Keratinocyte (primary cell): ENCODE measurements around the gene NCOA3.

Experiments used
- CTCF ChIP-seq, 3 experiments: IDR thresholded peaks in 1 of 3; conservative IDR thresholded peaks in 1 of 3; optimal IDR thresholded peaks in 1 of 3; 2 replicates in 2 of 3; 3 replicates in 1 of 3; pipeline versions ENCODE3 to v1.5.1; 2011; ENCODE audit warnings: low read length in 3 of 3, mild to moderate bottlenecking in 3 of 3, moderate library complexity in 2 of 3, control low read depth in 1 of 3, inconsistent platforms in 1 of 3; ENCODE audit not compliant: insufficient read depth in 2 of 3; ENCODE audit errors: extremely low read depth in 1 of 3
- EZH2 ChIP-seq: IDR thresholded peaks from one replicate; pipeline ENCODE4 v1.6.1; 2012; ENCODE audit warnings: inconsistent platforms, mild to moderate bottlenecking, low read length, moderate library complexity

GRCh38 chr20:47676219-47676721 is 174.6 kb downstream of the NCOA3 start:
- TF ChIP-seq CTCF (optimal IDR thresholded peaks at IDR 0.05 in 1 of 3, IDR thresholded peaks at IDR 0.05 in 1 of 3, conservative IDR thresholded peaks at IDR 0.05 in 1 of 3; ENCODE audit: extremely low read depth in 1 of 3, insufficient read depth in 2 of 3, low read length in 3 of 3) = no peak
- no peak for TF ChIP-seq EZH2
